Measurements from ENCODE around the gene MGLL.

The MGLL gene

DNA sequence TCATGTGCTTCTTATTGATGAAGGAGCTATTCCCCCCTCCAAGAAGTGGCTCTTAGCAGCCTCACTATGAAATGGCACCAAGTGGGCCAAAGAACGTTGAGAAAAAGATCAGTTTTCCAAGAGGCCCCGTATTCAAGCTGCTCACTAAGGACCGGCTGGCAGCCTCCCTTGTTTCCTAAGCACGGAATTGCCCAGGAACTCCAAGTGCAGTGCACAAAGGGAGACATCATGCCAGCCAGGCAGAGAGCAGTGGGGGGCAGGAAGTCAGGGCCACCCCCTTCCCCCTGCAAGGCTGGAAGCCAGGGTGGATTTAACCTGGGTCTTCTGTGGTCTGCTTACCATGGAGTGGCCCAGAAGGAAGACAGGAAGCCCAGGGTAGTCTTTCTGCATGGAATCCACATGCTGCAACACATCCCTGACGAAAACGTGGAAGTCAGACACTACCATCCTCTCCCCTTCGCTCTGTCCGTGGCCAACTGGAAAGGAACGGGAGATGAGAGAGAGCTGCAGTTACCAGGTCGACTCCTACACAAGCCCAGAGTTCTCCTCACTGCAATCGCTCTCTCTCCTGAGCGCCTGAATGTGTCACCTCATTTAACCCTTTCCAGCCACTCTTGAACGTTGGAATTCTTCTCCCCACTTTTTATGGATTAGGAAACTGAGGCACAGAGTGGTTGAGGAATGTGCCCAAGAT, 100.1 kb downstream of the MGLL start:
- DNase-seq (ENCODE audit: low read depth) = no peak

DNA sequence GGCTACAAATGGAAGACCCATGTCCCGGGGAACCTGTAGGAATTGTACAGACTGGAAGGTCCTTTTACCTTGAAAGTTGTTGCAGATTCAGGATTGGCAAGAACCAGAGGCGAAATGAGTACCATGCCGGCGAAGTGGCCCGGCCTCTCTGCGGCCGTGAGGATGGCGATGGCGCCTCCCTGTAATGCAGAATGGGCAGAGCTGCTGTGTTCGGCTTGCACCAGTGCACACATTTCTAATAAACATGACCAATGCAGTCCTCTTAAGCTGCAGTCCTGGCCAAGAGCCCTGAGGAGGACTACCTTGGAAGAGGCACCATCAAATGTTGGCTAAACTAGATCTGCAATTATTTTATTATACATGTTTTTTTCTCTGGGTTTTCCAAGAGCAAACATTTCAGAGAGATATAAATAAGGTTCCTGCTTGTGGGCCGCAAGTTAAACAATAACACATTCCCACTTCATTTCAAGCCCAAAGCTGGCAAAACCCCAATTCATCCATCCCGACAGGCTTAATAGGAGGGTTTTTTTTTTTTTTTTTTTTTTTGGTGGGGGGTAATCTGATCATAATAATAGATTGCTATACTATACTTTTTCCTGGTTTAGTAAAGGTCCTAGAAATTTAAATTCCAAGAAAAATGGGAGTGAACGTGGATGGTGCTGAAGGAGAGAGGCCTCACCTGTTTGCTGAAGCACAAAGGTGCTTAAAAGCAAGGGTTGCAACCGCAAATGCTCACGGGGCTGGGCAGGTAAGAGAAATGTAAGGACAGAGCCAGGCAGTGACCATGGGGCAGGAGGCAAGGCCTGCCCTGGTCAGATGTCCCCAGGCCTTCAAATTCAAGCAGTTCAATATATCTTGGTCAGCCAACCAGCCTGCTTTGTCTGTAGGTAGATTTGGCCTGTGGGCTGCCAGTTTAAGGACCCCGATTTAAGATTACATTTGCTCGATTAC, 101.1 kb downstream of the MGLL start:
- DNase-seq (ENCODE audit: low read depth) = no peak

DNA sequence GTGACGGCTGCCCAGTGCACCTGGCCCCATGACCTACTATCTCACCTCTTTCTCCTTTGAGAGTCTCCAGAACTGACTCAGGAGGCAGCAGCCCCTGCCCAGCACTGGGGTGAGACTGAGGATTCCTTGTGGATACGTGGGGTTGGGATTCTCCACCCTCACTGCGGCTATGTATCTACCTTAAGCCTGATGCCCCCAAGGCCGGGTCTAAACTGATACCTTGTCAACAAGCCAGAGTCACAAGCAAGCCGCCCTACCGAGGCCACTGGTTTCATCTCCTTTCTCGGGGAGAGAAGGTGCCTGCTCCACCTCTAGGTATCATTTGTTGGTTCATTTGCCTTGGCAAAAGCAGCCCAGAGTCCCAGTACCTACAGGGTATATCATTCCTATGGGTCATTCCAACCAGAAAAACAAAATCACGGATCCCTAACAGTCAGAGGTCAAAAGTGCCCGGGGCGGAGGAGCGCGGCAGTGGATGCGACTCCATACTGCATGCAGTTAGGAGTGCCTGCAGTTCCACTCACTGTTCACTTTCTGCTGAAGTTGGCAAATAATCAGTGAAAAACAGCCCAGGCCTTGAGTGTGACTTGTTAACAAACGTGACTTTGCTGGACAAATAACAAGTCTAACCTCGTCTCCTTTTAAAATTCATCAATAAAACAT, 102.0 kb downstream of the MGLL start:
- DNase-seq (ENCODE audit: low read depth) = no peak

- DNase-seq (ENCODE audit: low read depth) = no peak
These were observed 102.9 kb downstream of the MGLL start for GRCh38 chr3:127719369-127719768.

DNA sequence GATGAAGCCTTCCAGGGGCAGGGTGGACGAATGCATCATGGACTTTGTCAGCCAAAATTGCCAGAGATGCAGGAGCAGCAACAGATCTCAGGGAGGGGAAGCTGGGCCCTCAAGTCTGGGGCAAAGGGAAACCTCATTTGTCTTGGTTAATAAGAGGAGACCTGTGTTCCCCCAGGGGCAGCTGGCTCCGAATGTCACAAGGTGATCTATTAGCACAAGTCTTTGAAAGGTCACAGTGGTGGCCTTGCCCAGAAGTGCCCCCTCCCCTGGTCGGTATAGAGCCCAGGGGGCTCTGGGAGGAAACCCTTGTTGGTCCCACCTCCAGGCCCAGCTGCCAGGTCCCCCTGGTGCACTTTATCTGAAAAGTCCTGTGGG, 103.4 kb downstream of the MGLL start:
- no peak for DNase-seq (ENCODE audit: low read depth)

- DNase-seq (ENCODE audit: low read depth) = no peak
These were observed 103.9 kb downstream of the MGLL start for GRCh38 chr3:127718245-127718915.

DNA sequence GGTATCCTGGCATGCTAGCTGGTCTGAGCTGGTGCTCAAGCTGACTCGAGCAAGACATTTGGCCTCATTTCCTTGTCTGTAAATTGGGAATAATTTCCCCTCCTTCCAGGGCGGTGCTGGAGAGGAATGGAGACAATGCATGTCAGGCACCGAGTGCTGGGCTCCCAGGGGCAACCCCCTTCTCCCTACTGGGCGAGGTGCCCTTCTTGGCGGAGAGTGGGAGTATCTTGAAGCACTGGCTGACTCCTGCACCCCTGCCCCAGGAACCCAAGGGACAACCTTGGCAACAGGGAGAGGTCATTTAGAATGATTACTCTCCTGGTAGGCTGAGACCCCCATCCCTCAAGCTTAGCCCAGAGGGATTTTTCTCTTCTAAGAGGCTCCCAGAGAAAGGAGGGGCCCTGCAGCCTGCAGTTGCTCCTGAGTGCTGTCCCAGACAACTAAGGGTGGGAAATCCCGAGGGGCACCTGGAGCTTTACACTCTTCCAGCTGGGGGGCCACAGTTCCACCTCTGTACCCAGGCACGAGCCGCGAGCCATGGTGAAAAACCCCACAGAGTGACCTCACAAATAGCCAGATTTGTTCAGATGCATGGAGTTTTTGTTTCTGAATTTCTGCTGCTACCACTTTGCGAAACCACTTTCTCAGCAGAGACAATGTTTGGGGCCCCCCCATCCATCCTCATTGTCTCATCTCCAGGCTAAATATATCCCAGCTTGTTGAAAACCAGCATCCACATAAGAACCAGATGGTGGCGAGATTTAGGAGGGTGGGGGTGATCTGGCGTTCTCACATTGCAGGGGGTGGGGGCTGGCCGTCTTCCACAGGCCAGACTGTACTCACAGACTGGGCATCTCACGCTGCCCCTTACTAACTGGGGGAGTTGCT, 104.7 kb downstream of the MGLL start:
- no peak for DNase-seq (ENCODE audit: low read depth)

- no peak for DNase-seq (ENCODE audit: low read depth)
These were observed 105.9 kb downstream of the MGLL start for GRCh38 chr3:127716384-127716783.

DNA sequence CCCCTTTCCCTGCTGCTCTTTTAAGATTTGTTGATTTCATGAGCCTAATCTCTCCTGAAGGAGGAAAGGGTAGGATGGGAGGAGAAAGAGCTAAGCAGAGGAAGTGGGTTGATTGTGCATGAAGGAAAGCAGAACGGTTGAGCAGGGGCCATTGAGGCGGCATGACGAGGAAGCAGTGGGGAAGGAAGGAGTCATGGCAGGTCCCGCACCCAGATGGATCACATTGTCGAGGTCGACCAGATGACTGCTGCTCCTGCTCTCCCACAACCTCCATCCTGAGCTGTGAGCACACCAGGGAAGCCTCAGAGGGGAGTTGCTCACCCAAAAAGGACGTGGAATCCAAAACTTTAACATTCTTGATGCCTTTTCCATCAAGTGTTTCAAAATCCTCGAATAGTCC, 106.8 kb downstream of the MGLL start:
- no peak for DNase-seq (ENCODE audit: low read depth)

DNA sequence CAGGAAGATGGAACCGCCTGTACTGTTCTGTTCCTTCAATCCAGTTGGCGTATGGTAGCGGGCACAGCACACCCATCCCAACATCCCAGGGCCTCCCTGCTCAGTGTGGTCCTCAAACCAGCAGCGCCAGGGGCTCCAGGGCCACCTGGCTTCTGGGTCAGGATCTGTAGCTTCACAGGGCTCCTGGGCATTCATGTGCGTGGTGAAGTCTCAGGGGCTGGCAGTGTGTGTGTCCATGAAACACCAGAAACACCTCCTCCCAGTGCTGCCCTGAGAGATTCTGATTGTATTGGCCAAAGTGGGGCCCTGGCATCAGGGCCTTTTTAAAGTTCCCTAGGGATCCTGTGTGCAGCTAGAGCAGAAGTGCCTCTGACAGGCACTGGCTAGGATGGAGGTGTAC, 107.4 kb downstream of the MGLL start:
- no peak for DNase-seq (ENCODE audit: low read depth)

GRCh38 chr3:127714125-127714571, 108.2 kb downstream of the MGLL start:
- no peak for DNase-seq (ENCODE audit: low read depth)

GRCh38 chr3:127712881-127713771, 109.2 kb downstream of the MGLL start:
- DNase-seq (ENCODE audit: low read depth) = no peak

GRCh38 chr3:127712461-127712860, 109.9 kb downstream of the MGLL start:
- DNase-seq (ENCODE audit: low read depth) = no peak

GRCh38 chr3:127711896-127712295, 110.4 kb downstream of the MGLL start:
- DNase-seq (ENCODE audit: low read depth) = no peak

GRCh38 chr3:127711021-127711695, 111.2 kb downstream of the MGLL start:
- no peak for DNase-seq (ENCODE audit: low read depth)

GRCh38 chr3:127710155-127710941, 112.0 kb downstream of the MGLL start:
- no peak for DNase-seq (ENCODE audit: low read depth)

- DNase-seq (ENCODE audit: low read depth) = no peak
These were observed 112.8 kb downstream of the MGLL start for GRCh38 chr3:127709320-127710060.

- no peak for DNase-seq (ENCODE audit: low read depth)
These were observed 113.5 kb downstream of the MGLL start for GRCh38 chr3:127708837-127709236.

All from HS-27A (cell line).